ENCODE data around the gene PCDHB16. TPM values are rescaled to one million over a fixed set of nuclear protein-coding genes. Genes with fewer than 3 reads are reported as not detected.
A peak's percentile ranks its signal among the peaks of the same experiment; 100 is the strongest.
"Not testable (repeated sequence)": the region's sequence is repeated elsewhere in the genome, so short reads cannot be mapped to it uniquely, and the experiment has no call there.

The PCDHB16 gene
- total and polyA plus RNA-seq, 9 donors, result 2.1 to 6.5 (median 3.9) TPM

GRCh38 chr5:141223112-141223783 is 41.1 kb downstream of the PCDHB16 start, which contains the start of gene PCDHB14:
Gene PCDHB14 (plus strand): TSS chr5:141223343. CDS start chr5:141223506, 163 bp downstream.
- Histone ChIP-seq H3K4me3 (ENCODE audit: low read length) (peak within 1 kb of the TSS; percentile 34), H3K36me3 (ENCODE audit: control insufficient read depth, insufficient read depth, low read length) (no peaks in the 10 kb centered on the region), H3K9me3 (replicated peaks; ENCODE audit: control insufficient read depth, low read depth, low read length) (peaks cover 33% of the 10 kb centered on the region), H3K27me3 (ENCODE audit: control insufficient read depth, insufficient read depth, low read length) (no peaks in the 10 kb centered on the region), H3K4me1 (ENCODE audit: control insufficient read depth, insufficient read depth, low read length) (no peaks in the 10 kb centered on the region), H3K27ac (ENCODE audit: low read length) (no peak within 1 kb of the TSS)
- DNase-seq, result peak; percentile 39
- WGBS (ENCODE audit: insufficient coverage), result 18% methylated on average over 12 of the region's 15 CpGs

- not testable (repeated sequence) for H3K27ac ChIP-seq (ENCODE audit: low read length); H3K4me1 ChIP-seq (ENCODE audit: control insufficient read depth, insufficient read depth, low read length); H3K4me3 ChIP-seq (ENCODE audit: low read length); H3K27me3 ChIP-seq (ENCODE audit: control insufficient read depth, insufficient read depth, low read length); DNase-seq; H3K36me3 ChIP-seq (ENCODE audit: control insufficient read depth, insufficient read depth, low read length)
- 17% methylated on average over 11 of the region's 40 CpGs for WGBS (ENCODE audit: insufficient coverage)
- H3K9me3 ChIP-seq (replicated peaks; ENCODE audit: control insufficient read depth, low read depth, low read length), result peaks cover 30% of the 10 kb centered on the region
Observed at GRCh38 chr5:141224844-141225243, 42.7 kb downstream of the PCDHB16 start.

- not testable (repeated sequence) for H3K36me3 ChIP-seq (ENCODE audit: control insufficient read depth, insufficient read depth, low read length); DNase-seq; H3K4me1 ChIP-seq (ENCODE audit: control insufficient read depth, insufficient read depth, low read length); H3K27ac ChIP-seq (ENCODE audit: low read length); H3K27me3 ChIP-seq (ENCODE audit: control insufficient read depth, insufficient read depth, low read length); H3K4me3 ChIP-seq (ENCODE audit: low read length)
- 25% methylated on average over 22 of the region's 30 CpGs for WGBS (ENCODE audit: insufficient coverage)
- H3K9me3 ChIP-seq (replicated peaks; ENCODE audit: control insufficient read depth, low read depth, low read length), result peaks cover 28% of the 10 kb centered on the region
Observed at GRCh38 chr5:141225421-141225820, 43.2 kb downstream of the PCDHB16 start.

GRCh38 chr5:141234109-141234667 is 52.0 kb downstream of the PCDHB16 start:
- Histone ChIP-seq H3K27ac (ENCODE audit: low read length) (no peak overlapping the region), H3K4me1 (ENCODE audit: control insufficient read depth, insufficient read depth, low read length) (no peaks in the 10 kb centered on the region), H3K4me3 (ENCODE audit: low read length) (peak overlapping the region; percentile 31), H3K27me3 (ENCODE audit: control insufficient read depth, insufficient read depth, low read length) (peaks cover 11% of the 10 kb centered on the region), H3K9me3 (replicated peaks; ENCODE audit: control insufficient read depth, low read depth, low read length) (peaks cover 52% of the 10 kb centered on the region), H3K36me3 (ENCODE audit: control insufficient read depth, insufficient read depth, low read length) (no peaks in the 10 kb centered on the region)
- 8% methylated on average over 13 of the region's 15 CpGs for WGBS (ENCODE audit: insufficient coverage)
- DNase-seq, result peak; percentile 27

Other genes starting within 250 kb of the PCDHB16 start
Only the 30 nearest of the 37 such genes appear.
- 0.13 TPM for gene PCDHB1, start 131.0 kb upstream of the PCDHB16 start, total RNA-seq
- under 1 TPM; 0.05 to 0.27 (median 0.11) TPM for gene PCDHB1, start 131.0 kb upstream of the PCDHB16 start, polyA plus RNA-seq (ENCODE audit: insufficient read depth in 1 of 8, insufficient read length in 8 of 8, low replicate concordance in 1 of 8)
- 3.2 TPM for gene PCDHB2, start 87.8 kb upstream of the PCDHB16 start, total RNA-seq
- 1 to 10 TPM; 2.9 to 7.8 (median 3.9) TPM for gene PCDHB2, start 87.8 kb upstream of the PCDHB16 start, polyA plus RNA-seq (ENCODE audit: insufficient read depth in 1 of 8, insufficient read length in 8 of 8, low replicate concordance in 1 of 8)
- 1.8 TPM for gene PCDHB3, start 81.9 kb upstream of the PCDHB16 start, total RNA-seq
- 1 to 10 TPM; 1.4 to 4.4 (median 1.8) TPM for gene PCDHB3, start 81.9 kb upstream of the PCDHB16 start, polyA plus RNA-seq (ENCODE audit: insufficient read depth in 1 of 8, insufficient read length in 8 of 8, low replicate concordance in 1 of 8)
- 1.8 TPM for gene PCDHB4, start 60.6 kb upstream of the PCDHB16 start, total RNA-seq
- 1 to 10 TPM; 2.4 to 3.6 (median 2.7) TPM for gene PCDHB4, start 60.6 kb upstream of the PCDHB16 start, polyA plus RNA-seq (ENCODE audit: insufficient read depth in 1 of 8, insufficient read length in 8 of 8, low replicate concordance in 1 of 8)
- gene PCDHB5, start 47.2 kb upstream of the PCDHB16 start, total RNA-seq, result 3.1 TPM
- 1 to 10 TPM; 2.7 to 4.6 (median 3.7) TPM for gene PCDHB5, start 47.2 kb upstream of the PCDHB16 start, polyA plus RNA-seq (ENCODE audit: insufficient read depth in 1 of 8, insufficient read length in 8 of 8, low replicate concordance in 1 of 8)
- gene PCDHB6, start 32.3 kb upstream of the PCDHB16 start, total RNA-seq, result 0.80 TPM
- gene PCDHB6, start 32.3 kb upstream of the PCDHB16 start, polyA plus RNA-seq (ENCODE audit: insufficient read depth in 1 of 8, insufficient read length in 8 of 8, low replicate concordance in 1 of 8), result 1 to 10 TPM; 1.5 to 2.4 (median 1.9) TPM
- gene PCDHB7, start 9.7 kb upstream of the PCDHB16 start, total RNA-seq, result 2.1 TPM
- 1 to 10 TPM; 2.5 to 3.2 (median 2.8) TPM for gene PCDHB7, start 9.7 kb upstream of the PCDHB16 start, polyA plus RNA-seq (ENCODE audit: insufficient read depth in 1 of 8, insufficient read length in 8 of 8, low replicate concordance in 1 of 8)
- gene PCDHB8, start 4.6 kb upstream of the PCDHB16 start, total RNA-seq, result 0.80 TPM
- gene PCDHB8, start 4.6 kb upstream of the PCDHB16 start, polyA plus RNA-seq (ENCODE audit: insufficient read depth in 1 of 8, insufficient read length in 8 of 8, low replicate concordance in 1 of 8), result 1 to 10 TPM in 6 of 8 donors, under 1 TPM in 2; 0.74 to 2.8 (median 1.8) TPM
- gene PCDHB9, start 4.8 kb downstream of the PCDHB16 start, total RNA-seq, result 1.3 TPM
- 1 to 10 TPM; 1.7 to 3.6 (median 2.7) TPM for gene PCDHB9, start 4.8 kb downstream of the PCDHB16 start, polyA plus RNA-seq (ENCODE audit: insufficient read depth in 1 of 8, insufficient read length in 8 of 8, low replicate concordance in 1 of 8)
- gene PCDHB10, start 10.0 kb downstream of the PCDHB16 start, total RNA-seq, result 2.1 TPM
- 1 to 10 TPM; 4.1 to 5.1 (median 4.7) TPM for gene PCDHB10, start 10.0 kb downstream of the PCDHB16 start, polyA plus RNA-seq (ENCODE audit: insufficient read depth in 1 of 8, insufficient read length in 8 of 8, low replicate concordance in 1 of 8)
- 4.3 TPM for gene PCDHB11, start 17.2 kb downstream of the PCDHB16 start, total RNA-seq
- 1 to 10 TPM; 1.9 to 4.1 (median 2.5) TPM for gene PCDHB11, start 17.2 kb downstream of the PCDHB16 start, polyA plus RNA-seq (ENCODE audit: insufficient read depth in 1 of 8, insufficient read length in 8 of 8, low replicate concordance in 1 of 8)
- 2.4 TPM for gene PCDHB12, start 26.3 kb downstream of the PCDHB16 start, total RNA-seq
- 1 to 10 TPM; 2.1 to 3.5 (median 2.6) TPM for gene PCDHB12, start 26.3 kb downstream of the PCDHB16 start, polyA plus RNA-seq (ENCODE audit: insufficient read depth in 1 of 8, insufficient read length in 8 of 8, low replicate concordance in 1 of 8)
- 1.9 TPM for gene PCDHB13, start 31.5 kb downstream of the PCDHB16 start, total RNA-seq
- 1 to 10 TPM; 1.6 to 4.5 (median 2.8) TPM for gene PCDHB13, start 31.5 kb downstream of the PCDHB16 start, polyA plus RNA-seq (ENCODE audit: insufficient read depth in 1 of 8, insufficient read length in 8 of 8, low replicate concordance in 1 of 8)
- gene PCDHB14, start 41.0 kb downstream of the PCDHB16 start, total RNA-seq, result 4.8 TPM
- gene PCDHB14, start 41.0 kb downstream of the PCDHB16 start, polyA plus RNA-seq (ENCODE audit: insufficient read depth in 1 of 8, insufficient read length in 8 of 8, low replicate concordance in 1 of 8), result 1 to 10 TPM; 5.6 to 9.0 (median 6.7) TPM
- gene PCDHB15, start 63.0 kb downstream of the PCDHB16 start, total RNA-seq, result 4.3 TPM
- gene PCDHB15, start 63.0 kb downstream of the PCDHB16 start, polyA plus RNA-seq (ENCODE audit: insufficient read depth in 1 of 8, insufficient read length in 8 of 8, low replicate concordance in 1 of 8), result 1 to 10 TPM; 5.3 to 8.6 (median 7.1) TPM
- gene SLC25A2, start 121.7 kb downstream of the PCDHB16 start, total RNA-seq, result 0.22 TPM
- under 1 TPM in 1 of 8 donors, not detected in 7; 0.08 TPM for gene SLC25A2, start 121.7 kb downstream of the PCDHB16 start, polyA plus RNA-seq (ENCODE audit: insufficient read depth in 1 of 8, insufficient read length in 8 of 8, low replicate concordance in 1 of 8)
- gene TAF7, start 138.4 kb downstream of the PCDHB16 start, total RNA-seq, result 75.1 TPM
- gene TAF7, start 138.4 kb downstream of the PCDHB16 start, polyA plus RNA-seq (ENCODE audit: insufficient read depth in 1 of 8, insufficient read length in 8 of 8, low replicate concordance in 1 of 8), result 100 to 1,000 TPM in 1 of 8 donors, 10 to 100 TPM in 7; 65.9 to 108 (median 83.4) TPM
- gene PCDHGA1, start 148.1 kb downstream of the PCDHB16 start, total RNA-seq, result 0.44 TPM
- under 1 TPM; 0.49 to 0.86 (median 0.64) TPM for gene PCDHGA1, start 148.1 kb downstream of the PCDHB16 start, polyA plus RNA-seq (ENCODE audit: insufficient read depth in 1 of 8, insufficient read length in 8 of 8, low replicate concordance in 1 of 8)
- gene PCDHGA2, start 156.4 kb downstream of the PCDHB16 start, total RNA-seq, result 1.6 TPM
- gene PCDHGA2, start 156.4 kb downstream of the PCDHB16 start, polyA plus RNA-seq (ENCODE audit: insufficient read depth in 1 of 8, insufficient read length in 8 of 8, low replicate concordance in 1 of 8), result 1 to 10 TPM; 1.6 to 2.8 (median 2.1) TPM
- 1.2 TPM for gene PCDHGA3, start 161.4 kb downstream of the PCDHB16 start, total RNA-seq
- 1 to 10 TPM in 4 of 8 donors, under 1 TPM in 4; 0.94 to 2.0 (median 1.0) TPM for gene PCDHGA3, start 161.4 kb downstream of the PCDHB16 start, polyA plus RNA-seq (ENCODE audit: insufficient read depth in 1 of 8, insufficient read length in 8 of 8, low replicate concordance in 1 of 8)
- gene PCDHGB1, start 167.7 kb downstream of the PCDHB16 start, total RNA-seq, result 1.3 TPM
- under 1 TPM; 0.43 to 0.90 (median 0.63) TPM for gene PCDHGB1, start 167.7 kb downstream of the PCDHB16 start, polyA plus RNA-seq (ENCODE audit: insufficient read depth in 1 of 8, insufficient read length in 8 of 8, low replicate concordance in 1 of 8)
- gene PCDHGA4, start 172.6 kb downstream of the PCDHB16 start, total RNA-seq, result 1.8 TPM
- gene PCDHGA4, start 172.6 kb downstream of the PCDHB16 start, polyA plus RNA-seq (ENCODE audit: insufficient read depth in 1 of 8, insufficient read length in 8 of 8, low replicate concordance in 1 of 8), result 1 to 10 TPM in 7 of 8 donors, under 1 TPM in 1; 0.71 to 2.2 (median 1.3) TPM
- 1.5 TPM for gene PCDHGB2, start 177.6 kb downstream of the PCDHB16 start, total RNA-seq
- gene PCDHGB2, start 177.6 kb downstream of the PCDHB16 start, polyA plus RNA-seq (ENCODE audit: insufficient read depth in 1 of 8, insufficient read length in 8 of 8, low replicate concordance in 1 of 8), result 1 to 10 TPM; 1.5 to 2.8 (median 1.9) TPM
- 2.3 TPM for gene PCDHGA5, start 181.8 kb downstream of the PCDHB16 start, total RNA-seq
- gene PCDHGA5, start 181.8 kb downstream of the PCDHB16 start, polyA plus RNA-seq (ENCODE audit: insufficient read depth in 1 of 8, insufficient read length in 8 of 8, low replicate concordance in 1 of 8), result 1 to 10 TPM; 1.6 to 3.8 (median 2.3) TPM
- 1.7 TPM for gene PCDHGB3, start 187.9 kb downstream of the PCDHB16 start, total RNA-seq
- gene PCDHGB3, start 187.9 kb downstream of the PCDHB16 start, polyA plus RNA-seq (ENCODE audit: insufficient read depth in 1 of 8, insufficient read length in 8 of 8, low replicate concordance in 1 of 8), result 1 to 10 TPM in 7 of 8 donors, under 1 TPM in 1; 0.70 to 2.0 (median 1.2) TPM
- 3.5 TPM for gene PCDHGA6, start 191.5 kb downstream of the PCDHB16 start, total RNA-seq
- gene PCDHGA6, start 191.5 kb downstream of the PCDHB16 start, polyA plus RNA-seq (ENCODE audit: insufficient read depth in 1 of 8, insufficient read length in 8 of 8, low replicate concordance in 1 of 8), result 1 to 10 TPM; 2.2 to 4.4 (median 3.0) TPM
- 2.3 TPM for gene PCDHGA7, start 200.4 kb downstream of the PCDHB16 start, total RNA-seq
- gene PCDHGA7, start 200.4 kb downstream of the PCDHB16 start, polyA plus RNA-seq (ENCODE audit: insufficient read depth in 1 of 8, insufficient read length in 8 of 8, low replicate concordance in 1 of 8), result 1 to 10 TPM; 1.2 to 2.4 (median 1.5) TPM
- 4.2 TPM for gene PCDHGB4, start 205.3 kb downstream of the PCDHB16 start, total RNA-seq
- 1 to 10 TPM; 1.7 to 3.6 (median 2.5) TPM for gene PCDHGB4, start 205.3 kb downstream of the PCDHB16 start, polyA plus RNA-seq (ENCODE audit: insufficient read depth in 1 of 8, insufficient read length in 8 of 8, low replicate concordance in 1 of 8)
- 1.6 TPM for gene PCDHGA8, start 210.2 kb downstream of the PCDHB16 start, total RNA-seq
- gene PCDHGA8, start 210.2 kb downstream of the PCDHB16 start, polyA plus RNA-seq (ENCODE audit: insufficient read depth in 1 of 8, insufficient read length in 8 of 8, low replicate concordance in 1 of 8), result under 1 TPM; 0.31 to 0.95 (median 0.61) TPM
- 4.3 TPM for gene PCDHGB5, start 215.6 kb downstream of the PCDHB16 start, total RNA-seq
- gene PCDHGB5, start 215.6 kb downstream of the PCDHB16 start, polyA plus RNA-seq (ENCODE audit: insufficient read depth in 1 of 8, insufficient read length in 8 of 8, low replicate concordance in 1 of 8), result 1 to 10 TPM; 3.0 to 6.3 (median 4.5) TPM

All from muscle of leg (tissue), 11 donors.